CMK (cell line): ENCODE results near the gene PLCL2.

Experiments used
- DNase-seq: peaks from one replicate; pipeline ENCODE4 v3.0.0-alpha.2; 2010; ENCODE audit warnings: low read depth

The PLCL2 gene

GRCh38 chr3:17044855-17045254 lies 160.1 kb downstream of the PLCL2 start:
- no peak for DNase-seq

GRCh38 chr3:17045705-17046104 lies 160.9 kb downstream of the PLCL2 start:
- DNase-seq: no peak

- DNase-seq: no peak
These were observed 161.9 kb downstream of the PLCL2 start for GRCh38 chr3:17046623-17047022.

- no peak for DNase-seq
These were observed 162.4 kb downstream of the PLCL2 start for GRCh38 chr3:17047162-17047561.

GRCh38 chr3:17047894-17048293 lies 163.1 kb downstream of the PLCL2 start:
- DNase-seq: no peak

- no peak for DNase-seq
These were observed 165.3 kb downstream of the PLCL2 start for GRCh38 chr3:17050071-17050470.

- no peak for DNase-seq
These were observed 165.8 kb downstream of the PLCL2 start for GRCh38 chr3:17050506-17050905.

GRCh38 chr3:17052363-17052762 lies 167.6 kb downstream of the PLCL2 start:
- DNase-seq: no peak

GRCh38 chr3:17054301-17054981 lies 169.7 kb downstream of the PLCL2 start:
- no peak for DNase-seq

GRCh38 chr3:17054982-17055343 lies 170.2 kb downstream of the PLCL2 start:
- no peak for DNase-seq

GRCh38 chr3:17055374-17056276 lies 170.9 kb downstream of the PLCL2 start:
- no peak for DNase-seq

- DNase-seq: no peak
These were observed 172.6 kb downstream of the PLCL2 start for GRCh38 chr3:17057321-17057720.

- no peak for DNase-seq
These were observed 175.3 kb downstream of the PLCL2 start for GRCh38 chr3:17059989-17060550.

GRCh38 chr3:17061005-17061404 lies 176.2 kb downstream of the PLCL2 start:
- no peak for DNase-seq

GRCh38 chr3:17062736-17063135 lies 178.0 kb downstream of the PLCL2 start:
- DNase-seq: no peak

GRCh38 chr3:17063596-17063995 lies 178.8 kb downstream of the PLCL2 start:
- no peak for DNase-seq

- no peak for DNase-seq
These were observed 180.6 kb downstream of the PLCL2 start for GRCh38 chr3:17065315-17065714.

- no peak for DNase-seq
These were observed 181.1 kb downstream of the PLCL2 start for GRCh38 chr3:17065881-17066280.

GRCh38 chr3:17069754-17070153 lies 185.0 kb downstream of the PLCL2 start:
- no peak for DNase-seq

GRCh38 chr3:17070161-17070959 lies 185.6 kb downstream of the PLCL2 start:
- no peak for DNase-seq

GRCh38 chr3:17074559-17074958 lies 189.8 kb downstream of the PLCL2 start:
- no peak for DNase-seq

GRCh38 chr3:17075358-17075757 lies 190.6 kb downstream of the PLCL2 start:
- DNase-seq: no peak
